Ishikawa (cell line): Measurements from ENCODE around the gene SASH1.

Source experiments
- CEBPB ChIP-seq: IDR thresholded peaks from 2 replicates; pipeline ENCODE4 v1.6.1; 2012
- CREB1 ChIP-seq: IDR thresholded peaks from 2 replicates; pipeline ENCODE4 v1.6.1; 2012; ENCODE audit warnings: low read depth
- EP300 ChIP-seq: IDR thresholded peaks from 2 replicates; pipeline ENCODE4 v1.6.1; 2012; ENCODE audit warnings: borderline replicate concordance
- FOXM1 ChIP-seq: IDR thresholded peaks from 2 replicates; pipeline ENCODE4 v1.6.1; 2012; ENCODE audit warnings: low read depth, borderline replicate concordance
- NFIC ChIP-seq: IDR thresholded peaks from 2 replicates; pipeline ENCODE4 v1.6.1; 2012
- RAD21 ChIP-seq: IDR thresholded peaks from 2 replicates; pipeline ENCODE4 v1.6.1; 2012; ENCODE audit warnings: low read depth
- TAF1 ChIP-seq: IDR thresholded peaks from 2 replicates; pipeline ENCODE4 v1.6.1; 2012; ENCODE audit warnings: low read depth, mild to moderate bottlenecking
- TCF12 ChIP-seq: IDR thresholded peaks from 2 replicates; pipeline ENCODE4 v1.6.1; 2012; ENCODE audit warnings: low read depth
- TEAD4 ChIP-seq: IDR thresholded peaks from 2 replicates; pipeline ENCODE4 v1.6.1; 2012
- YY1 ChIP-seq: IDR thresholded peaks from 2 replicates; pipeline ENCODE4 v1.6.1; 2012; ENCODE audit warnings: low read depth
- ZBTB7A ChIP-seq: IDR thresholded peaks from 2 replicates; pipeline ENCODE4 v1.6.1; 2012; ENCODE audit warnings: low read depth
- TF ChIP-seq, protein P1 (sequence below): IDR thresholded peaks from 2 replicates; pipeline ENCODE4 v1.6.1; 2012; ENCODE audit warnings: low read depth, mild to moderate bottlenecking
- TF ChIP-seq, protein P2 (sequence below): IDR thresholded peaks from 2 replicates; pipeline ENCODE4 v1.6.1; 2012

DNA sequence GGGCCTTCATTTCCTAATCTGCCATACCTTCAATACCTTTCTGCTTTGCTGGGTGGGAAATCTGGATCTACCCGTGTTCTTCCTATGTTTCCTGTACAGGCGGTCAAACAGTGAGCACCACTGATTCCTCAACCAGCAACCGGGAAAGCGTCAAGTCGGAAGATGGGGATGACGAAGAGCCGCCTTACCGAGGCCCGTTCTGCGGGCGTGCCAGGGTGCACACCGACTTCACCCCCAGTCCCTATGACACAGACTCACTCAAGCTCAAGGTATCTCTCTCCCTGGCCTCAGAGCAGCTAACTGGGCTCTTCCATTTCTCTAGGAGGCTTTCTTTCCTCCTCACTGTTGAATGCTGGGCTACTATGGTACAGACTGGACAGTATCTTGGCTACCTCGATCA, 190.1 kb downstream of the SASH1 start:
- TF ChIP-seq EP300 (no peak), NFIC (no peak), ZBTB7A (no peak), RAD21 (no peak), TAF1 (no peak), YY1 (no peak), FOXM1 (no peak), TCF12 (no peak), CEBPB (no peak), CREB1 (no peak), TEAD4 (no peak)
- TF ChIP-seq, protein P1, sequence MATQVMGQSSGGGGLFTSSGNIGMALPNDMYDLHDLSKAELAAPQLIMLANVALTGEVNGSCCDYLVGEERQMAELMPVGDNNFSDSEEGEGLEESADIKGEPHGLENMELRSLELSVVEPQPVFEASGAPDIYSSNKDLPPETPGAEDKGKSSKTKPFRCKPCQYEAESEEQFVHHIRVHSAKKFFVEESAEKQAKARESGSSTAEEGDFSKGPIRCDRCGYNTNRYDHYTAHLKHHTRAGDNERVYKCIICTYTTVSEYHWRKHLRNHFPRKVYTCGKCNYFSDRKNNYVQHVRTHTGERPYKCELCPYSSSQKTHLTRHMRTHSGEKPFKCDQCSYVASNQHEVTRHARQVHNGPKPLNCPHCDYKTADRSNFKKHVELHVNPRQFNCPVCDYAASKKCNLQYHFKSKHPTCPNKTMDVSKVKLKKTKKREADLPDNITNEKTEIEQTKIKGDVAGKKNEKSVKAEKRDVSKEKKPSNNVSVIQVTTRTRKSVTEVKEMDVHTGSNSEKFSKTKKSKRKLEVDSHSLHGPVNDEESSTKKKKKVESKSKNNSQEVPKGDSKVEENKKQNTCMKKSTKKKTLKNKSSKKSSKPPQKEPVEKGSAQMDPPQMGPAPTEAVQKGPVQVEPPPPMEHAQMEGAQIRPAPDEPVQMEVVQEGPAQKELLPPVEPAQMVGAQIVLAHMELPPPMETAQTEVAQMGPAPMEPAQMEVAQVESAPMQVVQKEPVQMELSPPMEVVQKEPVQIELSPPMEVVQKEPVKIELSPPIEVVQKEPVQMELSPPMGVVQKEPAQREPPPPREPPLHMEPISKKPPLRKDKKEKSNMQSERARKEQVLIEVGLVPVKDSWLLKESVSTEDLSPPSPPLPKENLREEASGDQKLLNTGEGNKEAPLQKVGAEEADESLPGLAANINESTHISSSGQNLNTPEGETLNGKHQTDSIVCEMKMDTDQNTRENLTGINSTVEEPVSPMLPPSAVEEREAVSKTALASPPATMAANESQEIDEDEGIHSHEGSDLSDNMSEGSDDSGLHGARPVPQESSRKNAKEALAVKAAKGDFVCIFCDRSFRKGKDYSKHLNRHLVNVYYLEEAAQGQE = no peak
- TF ChIP-seq, protein P2, sequence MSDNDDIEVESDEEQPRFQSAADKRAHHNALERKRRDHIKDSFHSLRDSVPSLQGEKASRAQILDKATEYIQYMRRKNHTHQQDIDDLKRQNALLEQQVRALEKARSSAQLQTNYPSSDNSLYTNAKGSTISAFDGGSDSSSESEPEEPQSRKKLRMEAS = no peak
